Heart left ventricle (tissue), 16 donors: ENCODE measurements around the gene GRIN2D. TPM values are rescaled to one million over a fixed set of nuclear protein-coding genes. Genes with fewer than 3 reads are reported as not detected.

Experiments
- ATAC-seq, 4 donors: fragments of 200-7000 bp; cut with Tn5 transposase; one replicate each; pipeline ENCODE4 v1.9.1; 2020 to 2022; ENCODE audit warnings: moderate library complexity in 4 of 4, mild to moderate bottlenecking in 3 of 4, moderate number of reproducible peaks in 1 of 4
- DNase-seq, 5 donors: peaks; one replicate each; pipeline ENCODE4 v3.0.0-alpha.2; 2020
- H3K27ac ChIP-seq, 12 donors: fragments of 200-600 bp; sonication (generic) in 4 of 12; one replicate each; pipeline versions ENCODE4 v1.5.0 to v1.8.0; 2016 to 2022; ENCODE audit warnings: mild to moderate bottlenecking in 2 of 12
- H3K27me3 ChIP-seq, 9 donors: fragments of 200-600 bp; sonication (generic) in 2 of 9; one replicate each; pipeline versions ENCODE4 v1.5.1 to v1.8.0; 2016 to 2022; ENCODE audit warnings: mild to moderate bottlenecking in 3 of 9
- H3K36me3 ChIP-seq, 9 donors: fragments of 200-600 bp; sonication (generic) in 2 of 9; one replicate each; pipeline versions ENCODE4 v1.5.0 to v1.8.0; 2018 to 2022; ENCODE audit warnings: mild to moderate bottlenecking in 2 of 9
- H3K4me1 ChIP-seq, 12 donors: fragments of 200-600 bp; sonication (generic) in 4 of 12; one replicate each; pipeline versions ENCODE4 v1.5.0 to v1.8.0; 2016 to 2022; ENCODE audit warnings: mild to moderate bottlenecking in 3 of 12
- H3K4me3 ChIP-seq, 12 donors: fragments of 200-600 bp; sonication (generic) in 4 of 12; one replicate each; pipeline versions ENCODE4 v1.5.0 to v1.8.0; 2017 to 2022; ENCODE audit warnings: mild to moderate bottlenecking in 9 of 12, moderate library complexity in 4 of 12
- H3K9me3 ChIP-seq, 12 donors: fragments of 200-600 bp; sonication (generic) in 4 of 12; one replicate each; pipeline versions ENCODE4 v1.5.0 to v1.8.0; 2016 to 2022; ENCODE audit warnings: mild to moderate bottlenecking in 1 of 12
- POLR2A ChIP-seq, 2 donors: fragments of 450-650 bp; IDR thresholded peaks; one replicate each; pipeline ENCODE4 v1.6.1; 2017; ENCODE audit warnings: antibody characterized with exemption in 2 of 2, mild to moderate bottlenecking in 2 of 2, moderate library complexity in 2 of 2
- WGBS, 4 donors: extraction: QIAGEN DNeasy Blood & Tissue Kit in 2 of 4; methylation state at CpG; one replicate each; pipeline versions ENCODE4 v1.1.5 to v1.1.7; 2013 to 2018; 5-methylcytosine and 5-hydroxymethylcytosine counted together
- intact Hi-C, 10 donors: fragments of 100-400 bp; cut with DNase I; formaldehyde crosslinking; loops; one replicate each; pipeline versions ENCODE4 v1.11.1 to v1.14.2; 2022
- polyA plus RNA-seq, 2 donors: library from polyadenylated mRNA; stranded (reverse); fragments of 200-250 nt; gene quantifications; one replicate each; pipeline ENCODE4 v1.2.3, GENCODE V29; 2013
- total RNA-seq, 9 donors: library from RNA; depleted of rRNA in 2 of 9; stranded (reverse); fragments of >200 nt in 2 of 9; fragmentation: NEBNext Ultra II Directional in 3 of 9; extraction: Animal tissue kit (Norgen Biotek cat#: 25700) in 3 of 9; gene quantifications; one replicate each; pipeline versions ENCODE4 v1.1.0 to v1.2.4, GENCODE V29; 2016 to 2023
- TF ChIP-seq, protein P1 (sequence below), 12 donors: fragments of 200-600 bp; sonication (generic) in 4 of 12; IDR thresholded peaks; one replicate each; pipeline versions ENCODE4 v1.5.0 to v1.8.0; 2018 to 2022; ENCODE audit warnings: antibody characterized with exemption in 12 of 12, mild to moderate bottlenecking in 5 of 12
- donor health status: ischemic (EF 13 %, LVEDD 7.1; RV severe dilation, severe dysfunction).
- donor health status: healthy with polysubstance abuse.
- donor health status: DM: no; HTN: yes; CAD: no.
- donor health status: DM: no; HTN: no; CAD: no.
- donor health status: ischemic (EF 25% LVEDD 6.9; RV normal size, moderate dysfunction).
- donor health status: ischemic (EF 25% LVEDD 5.7; RV mildly dilated, moderate dysfunction).
- donor health status: healthy.
- donor health status: DM: yes; HTN: yes; CAD: no.
- donor health status: ischemic (EF 35%, LVEDD 5.7; RV mildly dilated, moderate dysfunction).
- donor health status: nonischemic (EF 11% LVEDD 7.7; RV severe dilation, severe dysfunction).
- donor health status: DM: yes; HTN: yes; CAD: no.
- donor health status: PGD.
- donor health status: ischemic (EF 29% LVEDD 5.4; RV normal size, mild dysfunction).
- donor health status: nonischemic (EF 23%, LVEDD 6.1; RV moderate dilation, normal function).

Gene GRIN2D
- total and polyA plus RNA-seq, 11 donors, result 0.14 to 1.6 (median 0.19) TPM

DNA sequence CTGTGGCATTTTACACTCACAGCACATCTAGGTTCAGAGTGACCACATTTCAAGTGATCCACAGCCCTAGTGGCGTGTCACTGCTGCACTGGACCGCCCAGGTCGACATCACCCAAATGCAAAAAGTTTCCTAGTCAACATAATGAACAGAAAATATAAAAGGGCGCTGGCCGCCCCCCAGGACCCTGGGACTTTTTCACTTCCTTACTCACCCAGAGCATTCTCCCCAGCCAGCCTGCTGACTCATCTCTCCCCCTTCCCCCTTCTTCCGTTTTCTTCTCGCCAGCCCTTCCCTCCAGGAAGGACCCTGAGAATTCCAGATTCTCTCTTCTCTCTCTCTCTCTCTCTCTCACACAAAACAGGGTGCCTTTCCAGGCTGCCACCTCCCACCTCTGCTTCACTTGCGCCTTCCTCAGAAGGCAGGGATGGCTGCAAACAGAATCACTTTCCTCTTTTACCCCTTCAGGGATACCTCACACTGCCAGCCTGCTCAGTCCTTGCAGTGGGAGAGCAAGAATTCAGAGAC lies 31.3 kb downstream of the GRIN2D start:
- TF ChIP-seq, protein P1, sequence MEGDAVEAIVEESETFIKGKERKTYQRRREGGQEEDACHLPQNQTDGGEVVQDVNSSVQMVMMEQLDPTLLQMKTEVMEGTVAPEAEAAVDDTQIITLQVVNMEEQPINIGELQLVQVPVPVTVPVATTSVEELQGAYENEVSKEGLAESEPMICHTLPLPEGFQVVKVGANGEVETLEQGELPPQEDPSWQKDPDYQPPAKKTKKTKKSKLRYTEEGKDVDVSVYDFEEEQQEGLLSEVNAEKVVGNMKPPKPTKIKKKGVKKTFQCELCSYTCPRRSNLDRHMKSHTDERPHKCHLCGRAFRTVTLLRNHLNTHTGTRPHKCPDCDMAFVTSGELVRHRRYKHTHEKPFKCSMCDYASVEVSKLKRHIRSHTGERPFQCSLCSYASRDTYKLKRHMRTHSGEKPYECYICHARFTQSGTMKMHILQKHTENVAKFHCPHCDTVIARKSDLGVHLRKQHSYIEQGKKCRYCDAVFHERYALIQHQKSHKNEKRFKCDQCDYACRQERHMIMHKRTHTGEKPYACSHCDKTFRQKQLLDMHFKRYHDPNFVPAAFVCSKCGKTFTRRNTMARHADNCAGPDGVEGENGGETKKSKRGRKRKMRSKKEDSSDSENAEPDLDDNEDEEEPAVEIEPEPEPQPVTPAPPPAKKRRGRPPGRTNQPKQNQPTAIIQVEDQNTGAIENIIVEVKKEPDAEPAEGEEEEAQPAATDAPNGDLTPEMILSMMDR (IDR thresholded peaks at IDR 0.05), result no peak
- no peak for TF ChIP-seq POLR2A (IDR thresholded peaks at IDR 0.05)
- ATAC-seq (peak in 3 of 4 donors; percentile 43 to 74 (median 57)), DNase-seq (peak in 1 of 5 donors; percentile 32)
- H3K4me3 ChIP-seq, result peak overlapping the region in 1 of 12 donors; percentile 29
- H3K4me1 ChIP-seq, result peaks cover 0 to 11% (median 0%) of the 10 kb centered on the region in 12 donors
- intact Hi-C loops, result no loop called here
- peak overlapping the region in 1 of 12 donors; percentile 59 for H3K27ac ChIP-seq
- no peaks in the 10 kb centered on the region for H3K27me3 ChIP-seq
- WGBS, 4 donors, result 35 to 36% (median 36%) methylated on average over 8 of the region's 8 CpGs
- no peaks in the 10 kb centered on the region for H3K9me3 ChIP-seq
- no peaks in the 10 kb centered on the region for H3K36me3 ChIP-seq

DNA sequence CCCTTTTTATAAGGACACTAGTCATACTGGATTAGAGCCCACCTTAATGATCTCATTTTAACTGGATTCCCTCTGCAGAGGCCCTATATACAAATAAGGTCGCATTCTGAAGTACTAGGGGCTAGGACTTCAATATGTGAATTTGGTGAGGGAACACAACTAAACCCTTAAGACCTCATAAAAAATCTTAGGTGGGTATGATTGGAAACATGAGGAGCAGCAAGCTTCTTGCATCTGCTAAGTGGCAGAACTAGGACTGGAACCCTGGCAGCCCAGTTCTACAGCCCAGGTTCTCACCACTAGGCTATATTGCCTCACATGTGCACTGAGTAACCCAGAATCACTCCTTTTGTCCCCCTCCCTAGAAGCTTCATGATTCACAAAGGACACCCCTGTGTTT lies 35.2 kb downstream of the GRIN2D start:
- H3K36me3 ChIP-seq, result no peaks in the 10 kb centered on the region
- no peaks in the 10 kb centered on the region for H3K9me3 ChIP-seq
- intact Hi-C loops, result no loop called here
- DNase-seq (no peak), ATAC-seq (no peak)
- TF ChIP-seq POLR2A (IDR thresholded peaks at IDR 0.05), result no peak
- TF ChIP-seq, protein P1 (IDR thresholded peaks at IDR 0.05), result no peak
- H3K27me3 ChIP-seq, result no peaks in the 10 kb centered on the region
- no peak overlapping the region for H3K27ac ChIP-seq
- WGBS, 4 donors, result 92 to 100% (median 97%) methylated on average over 1 of the region's 1 CpG
- H3K4me1 ChIP-seq, result peaks cover 0 to 11% (median 0%) of the 10 kb centered on the region in 12 donors
- no peak overlapping the region for H3K4me3 ChIP-seq

DNA sequence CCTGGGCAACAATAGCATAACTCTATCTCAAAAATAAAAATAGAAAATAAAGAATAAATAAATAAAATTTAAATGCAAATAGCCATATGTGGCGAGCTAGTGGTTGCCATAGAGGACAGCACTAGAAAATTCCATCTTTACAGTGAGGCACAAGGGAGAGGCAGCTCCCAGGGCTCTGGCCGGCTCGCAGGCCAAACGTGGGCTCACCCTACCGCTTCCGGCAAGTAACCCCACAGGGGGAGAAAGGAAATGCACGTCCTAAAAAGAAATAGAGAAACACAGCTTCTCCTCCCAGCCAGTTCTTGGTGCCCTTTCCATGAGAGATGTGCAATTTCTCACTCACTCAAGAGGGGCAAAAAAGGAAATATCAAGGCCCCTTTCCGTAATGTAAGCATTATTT lies 39.9 kb downstream of the GRIN2D start:
- intact Hi-C loops, result loop anchor here in 1 of 10 donors (10.0 kb wide), 1 partner anchor 89 kb away; no protein-coding TSS in a partner anchor
- no peak for TF ChIP-seq POLR2A (IDR thresholded peaks at IDR 0.05)
- TF ChIP-seq, protein P1 (IDR thresholded peaks at IDR 0.05), result no peak
- peaks cover 0 to 10% (median 0%) of the 10 kb centered on the region in 9 donors for H3K27me3 ChIP-seq
- no peaks in the 10 kb centered on the region for H3K4me1 ChIP-seq
- H3K36me3 ChIP-seq, result no peaks in the 10 kb centered on the region
- no peak overlapping the region for H3K4me3 ChIP-seq
- ATAC-seq, result no peak
- no peak overlapping the region for H3K27ac ChIP-seq
- no peak for DNase-seq
- H3K9me3 ChIP-seq, result no peaks in the 10 kb centered on the region
- 64 to 69% (median 66%) methylated on average over 8 of the region's 8 CpGs for WGBS, 4 donors

DNA sequence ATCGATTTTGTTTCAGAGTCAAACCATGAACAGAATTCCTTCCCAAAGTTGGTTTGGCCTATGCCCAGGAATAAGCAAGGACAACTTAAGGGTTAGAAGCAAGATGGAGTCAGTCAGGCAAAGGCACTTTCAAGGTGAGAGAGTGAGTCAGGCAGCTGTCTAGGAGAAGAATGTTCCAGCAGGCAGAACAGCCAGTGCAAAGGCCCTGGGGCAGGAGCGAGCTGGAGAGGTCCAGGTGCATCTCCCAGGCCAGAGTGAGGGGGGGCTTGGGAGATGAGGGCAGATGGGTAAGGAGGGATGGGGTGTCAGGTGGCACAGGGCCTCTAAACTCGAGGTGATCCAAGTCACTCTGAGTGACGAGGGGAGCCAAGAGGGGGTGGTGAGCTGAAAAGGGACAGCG lies 43.1 kb downstream of the GRIN2D start:
- no peaks in the 10 kb centered on the region for H3K4me1 ChIP-seq
- H3K9me3 ChIP-seq, result no peaks in the 10 kb centered on the region
- H3K27me3 ChIP-seq, result peaks cover 0 to 25% (median 3%) of the 10 kb centered on the region in 9 donors
- intact Hi-C loops, result loop anchor here in 1 of 10 donors (10.0 kb wide), 1 partner anchor 92 kb away; no protein-coding TSS in a partner anchor
- H3K36me3 ChIP-seq, result no peaks in the 10 kb centered on the region
- ATAC-seq (no peak), DNase-seq (no peak)
- TF ChIP-seq, protein P1 (IDR thresholded peaks at IDR 0.05), result no peak
- no peak for TF ChIP-seq POLR2A (IDR thresholded peaks at IDR 0.05)
- no peak overlapping the region for H3K4me3 ChIP-seq
- H3K27ac ChIP-seq, result no peak overlapping the region
- WGBS, 4 donors, result 86 to 93% (median 90%) methylated on average over 5 of the region's 5 CpGs
